DOHH2 (cell line): ENCODE data around the gene PTPN5.

ENCODE experiments used
- H3F3A ChIP-seq: fragments of 200-600 bp; sonication (generic), shearing (Covaris generic); 2 replicates; pipeline ENCODE4 v1.6.0; 2016; ENCODE audit warnings: antibody characterized with exemption, mild to moderate bottlenecking; ENCODE audit not compliant: control insufficient read depth, insufficient read depth
- H3K27ac ChIP-seq: fragments of 200-600 bp; sonication (generic); 2 replicates; pipeline ENCODE4 v1.5.1; 2014; ENCODE audit warnings: low read depth, mild to moderate bottlenecking, low read length, moderate library complexity
- H3K27me3 ChIP-seq: fragments of 200-600 bp; sonication (generic); 2 replicates; pipeline ENCODE4 v1.6.1; 2014; ENCODE audit warnings: mild to moderate bottlenecking, low read length, mixed read lengths; ENCODE audit not compliant: control insufficient read depth
- H3K36me3 ChIP-seq: fragments of 200-600 bp; sonication (generic); 2 replicates; pipeline ENCODE4 v1.6.1; 2014; ENCODE audit warnings: mild to moderate bottlenecking, low read length, moderate library complexity, mixed read lengths; ENCODE audit not compliant: control insufficient read depth
- H3K4me1 ChIP-seq: fragments of 200-600 bp; sonication (generic); 2 replicates; pipeline ENCODE4 v1.6.1; 2014; ENCODE audit warnings: mild to moderate bottlenecking, low read length, mixed read lengths; ENCODE audit not compliant: control insufficient read depth
- H3K4me2 ChIP-seq: fragments of 200-600 bp; sonication (generic); 2 replicates; pipeline ENCODE4 v1.6.0; 2014; ENCODE audit warnings: mild to moderate bottlenecking, low read length, moderate library complexity
- H3K4me3 ChIP-seq: fragments of 200-600 bp; sonication (generic); 2 replicates; pipeline ENCODE4 v1.5.1; 2014; ENCODE audit warnings: mild to moderate bottlenecking, low read length, mixed read lengths
- H3K79me2 ChIP-seq: fragments of 200-600 bp; sonication (generic); 2 replicates; pipeline ENCODE4 v1.6.1; 2014; ENCODE audit warnings: mild to moderate bottlenecking, low read length, mixed read lengths; ENCODE audit not compliant: control insufficient read depth
- H3K9me2 ChIP-seq: fragments of 200-600 bp; sonication (generic); replicated peaks from 2 replicates; pipeline ENCODE4 v1.6.1; 2014; ENCODE audit warnings: mild to moderate bottlenecking, low read length, mixed read lengths; ENCODE audit not compliant: control insufficient read depth
- H3K9me3 ChIP-seq: fragments of 200-600 bp; sonication (generic); 2 replicates; pipeline ENCODE4 v1.6.1; 2014; ENCODE audit warnings: antibody characterized with exemption, low read length, mixed read lengths; ENCODE audit not compliant: control insufficient read depth, insufficient read depth
- H4K20me1 ChIP-seq: fragments of 200-600 bp; sonication (generic); 2 replicates; pipeline ENCODE4 v1.6.0; 2014; ENCODE audit warnings: low read depth, mild to moderate bottlenecking, antibody characterized with exemption, low read length, moderate library complexity; ENCODE audit not compliant: control insufficient read depth, insufficient read depth
- EZH2phosphoT487 ChIP-seq: fragments of 200-600 bp; sonication (generic); IDR thresholded peaks from 2 replicates; pipeline ENCODE4 v1.6.1; 2017; ENCODE audit warnings: borderline replicate concordance, mild to moderate bottlenecking, antibody characterized with exemption, low read length, moderate library complexity, mixed read lengths
- TF ChIP-seq, protein P1 (sequence below): fragments of 200-600 bp; sonication (generic); IDR thresholded peaks from one replicate; pipeline ENCODE4 v1.5.1; 2014; ENCODE audit warnings: antibody characterized with exemption, mild to moderate bottlenecking, low read depth, low read length; ENCODE audit not compliant: poor library complexity, severe bottlenecking

The PTPN5 gene

DNA sequence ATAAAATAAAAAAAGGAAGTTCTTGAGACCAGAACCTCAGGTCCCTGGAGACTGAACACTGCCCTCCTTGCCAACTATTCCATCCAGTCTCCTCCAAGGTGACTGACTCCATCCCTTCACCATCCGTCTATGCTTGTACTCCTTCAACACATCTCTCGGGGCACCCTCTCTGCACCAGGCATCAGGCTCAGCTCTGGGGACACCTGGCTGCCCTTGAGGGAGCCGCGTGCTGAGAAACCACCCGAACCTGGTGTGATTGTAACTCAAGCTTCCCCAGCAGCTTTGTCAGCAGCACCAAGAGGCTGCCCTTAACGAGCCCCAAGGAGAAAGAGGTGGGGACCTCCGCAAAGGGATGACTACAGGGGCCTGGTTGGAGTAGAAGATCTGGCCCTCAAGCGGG is 1.7 kb downstream of the PTPN5 start:
- H3K9me2 ChIP-seq: no peaks in the 10 kb centered on the region

DNA sequence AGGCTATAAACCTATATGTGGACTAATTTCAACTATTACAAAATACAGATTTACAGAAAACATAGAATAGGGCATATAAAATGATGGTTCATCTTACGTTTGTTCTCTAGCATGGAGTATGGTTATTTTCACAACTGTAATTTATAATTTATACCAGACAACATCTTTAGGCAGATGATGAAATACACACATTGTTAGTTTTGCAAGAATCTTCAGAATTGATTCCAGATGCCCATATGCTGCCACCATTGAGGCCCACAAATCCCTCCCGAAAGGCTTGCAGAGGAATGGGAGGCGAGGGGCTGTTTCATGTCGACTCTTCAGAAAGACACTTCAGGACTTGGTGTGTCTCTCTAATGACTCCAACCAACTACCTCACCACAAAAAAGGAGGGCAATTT is 6.2 kb downstream of the PTPN5 start:
- no peaks in the 10 kb centered on the region for H3K4me1 ChIP-seq
- TF ChIP-seq, protein P1, sequence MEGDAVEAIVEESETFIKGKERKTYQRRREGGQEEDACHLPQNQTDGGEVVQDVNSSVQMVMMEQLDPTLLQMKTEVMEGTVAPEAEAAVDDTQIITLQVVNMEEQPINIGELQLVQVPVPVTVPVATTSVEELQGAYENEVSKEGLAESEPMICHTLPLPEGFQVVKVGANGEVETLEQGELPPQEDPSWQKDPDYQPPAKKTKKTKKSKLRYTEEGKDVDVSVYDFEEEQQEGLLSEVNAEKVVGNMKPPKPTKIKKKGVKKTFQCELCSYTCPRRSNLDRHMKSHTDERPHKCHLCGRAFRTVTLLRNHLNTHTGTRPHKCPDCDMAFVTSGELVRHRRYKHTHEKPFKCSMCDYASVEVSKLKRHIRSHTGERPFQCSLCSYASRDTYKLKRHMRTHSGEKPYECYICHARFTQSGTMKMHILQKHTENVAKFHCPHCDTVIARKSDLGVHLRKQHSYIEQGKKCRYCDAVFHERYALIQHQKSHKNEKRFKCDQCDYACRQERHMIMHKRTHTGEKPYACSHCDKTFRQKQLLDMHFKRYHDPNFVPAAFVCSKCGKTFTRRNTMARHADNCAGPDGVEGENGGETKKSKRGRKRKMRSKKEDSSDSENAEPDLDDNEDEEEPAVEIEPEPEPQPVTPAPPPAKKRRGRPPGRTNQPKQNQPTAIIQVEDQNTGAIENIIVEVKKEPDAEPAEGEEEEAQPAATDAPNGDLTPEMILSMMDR: no peak
- TF ChIP-seq EZH2phosphoT487: no peak
- no peaks in the 10 kb centered on the region for H3F3A ChIP-seq
- H3K9me2 ChIP-seq: no peaks in the 10 kb centered on the region
- no peak overlapping the region for H3K4me2 ChIP-seq
- H3K79me2 ChIP-seq: no peaks in the 10 kb centered on the region
- no peaks in the 10 kb centered on the region for H3K9me3 ChIP-seq
- H3K4me3 ChIP-seq: no peak overlapping the region
- H3K36me3 ChIP-seq: no peaks in the 10 kb centered on the region
- H4K20me1 ChIP-seq: no peaks in the 10 kb centered on the region
- H3K27ac ChIP-seq: no peak overlapping the region
- peaks cover 8% of the 10 kb centered on the region; the same call in 1 of the 2 replicates for H3K27me3 ChIP-seq

More for the DNA sequence above, 1.7 kb downstream of the PTPN5 start:
- no peaks in the 10 kb centered on the region for H3K79me2 ChIP-seq
- H3K4me3 ChIP-seq: no peak overlapping the region
- H4K20me1 ChIP-seq: no peaks in the 10 kb centered on the region
- no peaks in the 10 kb centered on the region for H3F3A ChIP-seq
- no peaks in the 10 kb centered on the region for H3K4me1 ChIP-seq
- no peak overlapping the region for H3K27ac ChIP-seq
- TF ChIP-seq, protein P1: no peak
- TF ChIP-seq EZH2phosphoT487: no peak
- H3K4me2 ChIP-seq: no peak overlapping the region
- no peaks in the 10 kb centered on the region for H3K9me3 ChIP-seq
- no peaks in the 10 kb centered on the region for H3K36me3 ChIP-seq
- peaks cover 8% of the 10 kb centered on the region; the same call in 1 of the 2 replicates for H3K27me3 ChIP-seq

DNA sequence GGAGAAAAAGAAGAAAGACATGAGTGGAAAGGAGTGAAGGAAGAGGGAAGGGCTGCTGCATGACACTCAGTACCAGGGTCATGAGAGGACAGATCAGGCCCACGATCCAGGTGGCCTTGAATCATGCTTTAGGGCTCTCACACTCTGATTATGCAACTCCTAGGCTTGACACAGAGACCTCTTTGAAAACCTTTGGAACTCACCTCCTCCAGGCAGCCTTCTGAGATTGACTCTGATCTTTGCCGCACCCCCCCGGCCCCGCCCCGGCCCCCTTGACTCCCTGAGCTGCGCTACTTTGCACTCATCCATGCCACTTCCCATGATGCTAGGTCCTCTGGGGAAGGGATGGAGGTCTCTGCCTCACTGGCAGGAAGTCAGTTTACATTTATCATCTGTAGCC is 10.7 kb downstream of the PTPN5 start:
- H3K4me3 ChIP-seq: no peak overlapping the region
- H3K79me2 ChIP-seq: no peaks in the 10 kb centered on the region
- no peaks in the 10 kb centered on the region for H3K36me3 ChIP-seq
- H3K9me2 ChIP-seq: no peaks in the 10 kb centered on the region
- H3K27ac ChIP-seq: no peak overlapping the region
- no peak overlapping the region for H3K4me2 ChIP-seq
- no peaks in the 10 kb centered on the region for H3K9me3 ChIP-seq
- no peaks in the 10 kb centered on the region for H4K20me1 ChIP-seq
- TF ChIP-seq, protein P1: no peak
- TF ChIP-seq EZH2phosphoT487: no peak
- no peaks in the 10 kb centered on the region for H3K27me3 ChIP-seq
- no peaks in the 10 kb centered on the region for H3F3A ChIP-seq
- H3K4me1 ChIP-seq: no peaks in the 10 kb centered on the region
